Measurements from ENCODE around the gene EFHD2.
"Not testable (repeated sequence)": the region's sequence is repeated elsewhere in the genome, so short reads cannot be mapped to it uniquely, and the experiment has no call there.

Gene EFHD2

DNA sequence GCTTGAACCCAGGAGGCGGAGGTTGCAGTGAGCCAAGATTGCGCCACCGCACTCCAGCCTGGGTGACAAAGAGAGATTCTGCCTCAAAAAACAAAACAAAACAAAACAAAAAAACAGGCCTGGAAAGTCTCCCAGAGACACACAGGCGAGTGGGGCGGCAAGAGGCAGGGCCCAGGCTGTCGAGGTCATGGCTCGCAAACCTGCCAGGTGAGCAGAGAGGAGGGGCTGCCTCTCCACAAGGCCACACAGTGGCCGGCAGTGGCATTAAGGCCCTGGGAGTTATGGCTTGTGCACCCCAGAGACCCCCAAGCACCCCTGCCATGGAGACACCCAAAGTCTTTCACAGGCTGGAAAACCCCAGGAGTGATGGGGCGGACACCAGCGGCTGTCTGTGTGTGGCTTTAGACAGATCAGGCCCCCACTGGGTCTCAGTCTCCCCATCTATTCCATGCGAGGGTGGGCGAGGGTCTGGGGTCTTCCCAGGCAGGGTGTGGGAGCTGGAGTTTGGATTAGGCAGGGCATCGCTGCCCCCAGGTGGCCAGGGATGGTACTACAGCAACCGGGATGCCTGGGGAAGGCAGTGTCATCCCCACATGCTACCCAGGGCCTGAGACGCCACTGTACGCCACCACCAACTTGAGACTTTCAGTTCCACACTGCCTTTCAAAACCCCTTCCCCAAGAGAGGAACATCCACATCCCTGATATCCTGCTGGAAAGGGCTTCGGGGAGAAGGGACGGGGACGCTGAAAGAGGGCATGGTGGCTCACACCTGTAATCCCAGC, 21.3 kb downstream of the EFHD2 start:
- DNase-seq: peak; percentile 67

DNA sequence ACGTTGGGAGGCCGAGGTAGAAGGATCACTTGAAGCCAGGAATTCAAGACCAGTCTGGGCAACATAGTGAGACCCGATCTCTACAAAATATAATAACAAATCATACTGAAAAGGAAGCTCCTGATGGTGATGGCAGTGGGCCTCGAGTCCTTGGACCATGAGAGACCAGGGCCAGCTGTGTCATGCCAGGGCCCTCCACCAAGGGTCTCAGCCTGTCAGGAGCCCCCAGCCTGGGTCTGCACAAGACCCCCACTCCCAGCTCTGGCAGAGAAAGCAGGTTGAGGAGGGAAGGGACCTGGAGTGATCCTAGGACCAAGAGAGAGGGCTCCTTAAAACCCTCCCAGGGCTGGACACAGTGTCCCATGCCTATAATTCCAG, 21.9 kb downstream of the EFHD2 start:
- no peak for DNase-seq

- no peak for DNase-seq
Observed at GRCh38 chr1:15432324-15432723, 22.6 kb downstream of the EFHD2 start.

DNA sequence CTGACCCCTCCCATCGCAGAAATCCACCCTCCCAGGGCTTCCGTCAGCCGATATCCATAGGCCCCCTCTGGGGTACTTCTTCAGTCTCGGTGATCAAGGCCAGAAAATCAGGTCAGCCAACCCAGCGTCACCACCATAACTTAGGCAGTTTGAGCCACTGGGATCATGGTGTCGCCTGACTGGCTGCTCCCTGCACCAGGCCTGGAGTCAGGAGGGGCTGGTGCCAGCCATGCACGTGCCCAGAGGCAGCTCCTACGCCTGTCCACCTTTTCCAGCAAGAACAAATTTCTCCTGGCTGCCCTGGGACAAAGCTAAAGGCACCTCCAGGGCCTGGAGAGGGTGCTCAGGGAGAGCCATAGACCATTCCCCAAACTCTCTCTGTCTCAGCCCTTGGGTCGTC, 23.8 kb downstream of the EFHD2 start:
- DNase-seq: no peak

GRCh38 chr1:15434739-15435138, 25.1 kb downstream of the EFHD2 start:
- not testable (repeated sequence) for DNase-seq

- DNase-seq: no peak
Observed at GRCh38 chr1:15435239-15436077, 25.8 kb downstream of the EFHD2 start.

DNA sequence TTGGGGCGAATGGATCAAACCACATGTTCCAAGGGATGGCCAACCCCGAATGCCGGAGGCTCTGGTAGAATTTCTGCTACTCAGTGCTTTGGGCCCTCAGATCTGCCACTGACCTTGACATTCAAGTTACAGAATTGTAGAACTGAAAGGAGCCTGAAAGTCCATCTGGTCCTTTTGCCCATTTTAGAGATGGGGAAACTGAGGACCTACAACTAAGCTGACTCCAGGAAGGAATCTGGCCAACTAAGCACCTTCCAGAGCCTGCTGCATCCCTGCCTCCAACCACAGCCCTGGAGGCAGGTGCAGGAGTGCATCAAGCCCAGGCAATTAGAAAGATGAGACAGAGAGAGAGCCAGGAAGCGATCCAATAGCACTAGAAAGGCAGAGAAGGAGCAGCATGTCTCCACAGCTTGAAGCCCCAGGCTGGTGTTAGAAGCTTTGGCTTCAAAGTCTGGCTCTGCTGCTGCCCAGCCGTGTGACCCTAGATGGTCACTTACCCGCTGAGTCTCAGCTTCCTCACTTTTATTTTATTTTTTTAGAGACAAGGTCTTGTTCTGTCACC, 27.3 kb downstream of the EFHD2 start:
- no peak for DNase-seq

- no peak for DNase-seq
Observed at GRCh38 chr1:15439325-15439724, 29.6 kb downstream of the EFHD2 start.

GRCh38 chr1:15440357-15440756, 30.7 kb downstream of the EFHD2 start:
- DNase-seq: no peak

GRCh38 chr1:15441247-15441646, 31.6 kb downstream of the EFHD2 start:
- DNase-seq: no peak

GRCh38 chr1:15442119-15442518, 32.4 kb downstream of the EFHD2 start:
- no peak for DNase-seq

DNA sequence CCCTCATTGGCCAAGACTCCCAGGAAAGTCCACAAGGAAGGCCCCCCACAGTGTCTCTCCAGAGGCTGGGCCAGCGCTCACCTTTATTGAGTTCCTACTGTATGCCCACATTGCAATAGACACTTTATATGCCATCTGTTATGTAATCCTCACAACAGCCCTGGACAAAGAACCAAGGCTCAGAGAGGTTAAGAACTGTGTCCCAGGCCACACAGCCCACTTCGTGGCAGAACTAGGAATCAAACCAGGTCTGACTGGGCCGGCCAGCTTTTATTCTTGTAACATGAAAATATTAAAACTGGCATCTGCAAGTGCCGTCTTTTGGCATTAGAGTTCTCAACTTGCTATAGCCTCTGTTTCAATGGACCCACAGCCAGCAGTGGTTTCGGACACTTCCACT, 33.1 kb downstream of the EFHD2 start:
- DNase-seq: no peak

DNA sequence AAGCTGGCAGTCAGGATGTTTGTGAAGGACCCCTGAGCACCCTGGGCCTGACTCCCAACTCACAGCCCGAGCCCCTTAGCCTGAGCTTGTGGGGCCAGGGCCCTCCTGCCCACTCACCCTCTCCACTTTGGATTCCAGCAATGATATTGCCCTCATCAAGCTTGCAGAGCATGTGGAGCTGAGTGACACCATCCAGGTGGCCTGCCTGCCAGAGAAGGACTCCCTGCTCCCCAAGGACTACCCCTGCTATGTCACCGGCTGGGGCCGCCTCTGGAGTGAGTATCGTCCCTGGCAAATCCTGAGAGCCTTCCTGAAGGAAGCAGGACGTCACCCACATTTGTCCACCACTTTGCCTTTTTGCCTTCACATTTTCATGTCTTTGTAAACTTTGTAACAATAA, 33.6 kb downstream of the EFHD2 start:
- no peak for DNase-seq

DNA sequence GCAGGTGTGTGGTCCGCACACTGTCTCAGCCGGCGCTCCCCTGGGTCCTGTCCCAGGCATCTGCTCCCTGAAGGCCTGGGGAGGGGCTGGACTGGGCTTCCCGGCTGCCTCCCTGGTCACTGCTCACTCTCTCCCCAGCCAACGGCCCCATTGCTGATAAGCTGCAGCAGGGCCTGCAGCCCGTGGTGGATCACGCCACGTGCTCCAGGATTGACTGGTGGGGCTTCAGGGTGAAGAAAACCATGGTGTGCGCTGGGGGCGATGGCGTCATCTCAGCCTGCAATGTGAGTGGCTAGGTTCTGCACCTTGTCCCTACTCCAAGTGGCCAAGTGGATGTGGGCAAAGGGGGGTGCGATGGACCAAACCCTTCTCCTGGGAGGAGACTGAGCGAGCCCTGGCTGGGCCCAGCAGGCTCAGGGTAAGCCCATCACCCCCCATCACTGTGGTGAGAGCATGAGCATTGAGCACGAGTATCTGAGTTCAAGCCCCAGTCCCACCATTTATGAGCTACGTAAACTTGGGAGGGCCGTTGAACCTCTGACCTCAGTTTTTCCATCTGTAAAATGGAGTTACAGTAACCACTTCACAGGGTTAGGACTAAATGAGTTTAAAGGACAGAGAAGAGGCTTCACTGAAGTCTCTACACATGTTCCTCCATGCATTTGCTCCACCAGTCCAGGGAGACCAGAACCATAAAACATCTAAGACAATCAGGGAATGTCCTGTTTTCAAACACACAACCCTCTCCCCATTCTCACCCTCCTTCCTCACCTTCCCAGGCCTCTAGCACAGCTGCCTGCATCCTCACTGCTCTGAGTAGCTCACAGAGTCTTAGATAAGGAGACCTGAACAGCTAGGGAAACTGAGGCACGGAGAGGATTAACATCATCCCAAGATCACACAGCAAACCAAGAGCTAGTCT, 35.0 kb downstream of the EFHD2 start:
- DNase-seq: no peak

DNA sequence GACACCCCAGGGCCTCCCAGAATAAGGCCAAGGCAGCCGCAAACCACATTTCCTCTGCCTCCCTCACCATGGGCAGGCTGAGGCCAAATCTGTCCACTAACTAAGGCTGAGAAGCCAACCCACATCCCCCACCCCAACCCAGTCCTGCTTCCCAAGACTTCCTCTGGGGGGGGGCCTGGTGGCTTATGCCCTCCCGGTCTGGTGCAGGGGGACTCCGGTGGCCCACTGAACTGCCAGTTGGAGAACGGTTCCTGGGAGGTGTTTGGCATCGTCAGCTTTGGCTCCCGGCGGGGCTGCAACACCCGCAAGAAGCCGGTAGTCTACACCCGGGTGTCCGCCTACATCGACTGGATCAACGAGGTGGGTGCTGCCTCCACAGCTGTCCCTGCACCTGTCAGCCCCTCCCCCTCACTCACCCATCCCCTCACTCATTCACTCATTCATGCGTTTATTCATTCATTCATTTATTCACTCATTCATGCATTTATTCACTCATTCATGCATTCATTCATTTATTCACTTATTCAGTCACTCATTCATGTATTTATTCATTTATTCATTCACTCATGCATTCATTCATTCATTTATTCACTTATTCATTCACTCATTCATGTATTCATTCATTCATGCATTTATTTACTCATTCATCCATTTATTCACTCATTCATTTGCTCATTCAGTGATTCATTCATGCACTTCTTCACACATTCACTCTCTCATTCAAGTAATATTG, 35.9 kb downstream of the EFHD2 start:
- no peak for DNase-seq

DNA sequence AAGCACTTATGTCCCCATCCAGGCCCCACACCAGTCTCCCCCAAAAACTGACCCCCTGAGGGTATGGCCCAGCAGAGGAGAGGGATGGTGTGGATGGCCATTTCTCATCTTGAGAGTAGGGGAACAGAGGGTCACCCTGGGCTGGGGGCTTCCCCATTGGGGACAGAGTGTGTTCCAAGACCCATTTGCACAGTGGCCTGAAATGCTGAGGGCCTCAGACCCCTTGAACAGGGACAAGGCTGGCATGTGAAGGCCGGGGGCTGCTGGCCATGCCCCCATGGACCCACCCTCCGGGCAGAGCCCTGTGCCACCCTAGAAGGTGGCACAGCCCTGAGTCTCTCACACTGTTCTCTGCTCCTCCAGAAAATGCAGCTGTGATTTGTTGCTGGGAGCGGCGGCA, 36.5 kb downstream of the EFHD2 start:
- no peak for DNase-seq

DNA sequence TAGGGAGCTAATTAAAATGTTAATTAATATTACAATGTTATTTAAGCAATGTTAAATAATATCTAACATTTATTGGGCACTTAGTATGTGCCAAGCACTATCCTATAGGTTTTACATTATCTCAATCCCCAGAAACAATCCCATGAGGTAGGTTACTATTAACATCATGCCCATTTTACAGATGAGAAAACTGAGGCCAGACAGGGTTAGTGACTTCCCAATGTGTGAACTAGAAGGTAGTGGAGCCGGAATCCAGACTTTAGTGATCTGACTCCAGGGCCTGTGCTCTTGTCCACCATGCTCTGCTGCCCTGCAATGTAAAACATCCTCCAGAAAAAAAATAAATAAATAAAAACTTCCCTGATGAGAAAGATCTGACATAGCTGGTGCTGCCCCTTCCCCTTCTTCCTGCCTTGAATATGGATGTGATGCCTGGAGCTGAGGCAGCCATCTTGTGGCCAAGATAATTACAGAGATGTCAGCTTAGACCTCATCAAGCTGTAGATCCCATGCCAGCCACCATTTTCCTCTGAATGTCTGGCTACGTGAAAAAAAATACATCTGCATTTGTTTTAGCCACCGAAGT, 39.3 kb downstream of the EFHD2 start:
- no peak for DNase-seq

GRCh38 chr1:15449567-15449966, 39.9 kb downstream of the EFHD2 start:
- no peak for DNase-seq

GRCh38 chr1:15451014-15451722, 41.5 kb downstream of the EFHD2 start:
- no peak for DNase-seq

- DNase-seq: no peak
Observed at GRCh38 chr1:15452216-15452615, 42.5 kb downstream of the EFHD2 start.

Data from right kidney (tissue), 1 donor.